Measurements from ENCODE around the gene TNPO2.
A peak's percentile ranks its signal among the peaks of the same experiment; 100 is the strongest.
"Not testable (repeated sequence)": the region's sequence is repeated elsewhere in the genome, so short reads cannot be mapped to it uniquely, and the experiment has no call there.

The TNPO2 gene

GRCh38 chr19:12736995-12737834, 13.5 kb upstream of the TNPO2 start, which contains the start of gene GET3:
TSS of gene GET3 (plus strand) at chr19:12737497. CDS start at chr19:12737506, 9 bp downstream.
- DNase-seq: peak; percentile 74

- no peak for DNase-seq
Observed at GRCh38 chr19:12733369-12734214, 9.9 kb upstream of the TNPO2 start.

- no peak for DNase-seq
Observed at GRCh38 chr19:12731337-12731736, 7.6 kb upstream of the TNPO2 start.

- DNase-seq: no peak
Observed at GRCh38 chr19:12730064-12730463, 6.3 kb upstream of the TNPO2 start.

- no peak for DNase-seq
Observed at GRCh38 chr19:12727745-12728433, 4.2 kb upstream of the TNPO2 start.

GRCh38 chr19:12726988-12727316, 3.2 kb upstream of the TNPO2 start:
- DNase-seq: no peak

GRCh38 chr19:12725612-12726011, 1.9 kb upstream of the TNPO2 start:
- not testable (repeated sequence) for DNase-seq

- no peak for DNase-seq
Observed at GRCh38 chr19:12723381-12723640, 421 bp downstream of the TNPO2 start.

GRCh38 chr19:12722566-12723380, 959 bp downstream of the TNPO2 start:
- DNase-seq: peak; percentile 90

- peak; percentile 52 for DNase-seq
Observed at GRCh38 chr19:12721656-12722565, 1.8 kb downstream of the TNPO2 start.

- no peak for DNase-seq
Observed at GRCh38 chr19:12720851-12721655, 2.7 kb downstream of the TNPO2 start.

- DNase-seq: no peak
Observed at GRCh38 chr19:12720296-12720695, 3.4 kb downstream of the TNPO2 start.

- DNase-seq: no peak
Observed at GRCh38 chr19:12715929-12716328, 7.8 kb downstream of the TNPO2 start.

GRCh38 chr19:12715102-12715501, 8.6 kb downstream of the TNPO2 start:
- DNase-seq: no peak

- not testable (repeated sequence) for DNase-seq
Observed at GRCh38 chr19:12713304-12713703, 10.4 kb downstream of the TNPO2 start.

- not testable (repeated sequence) for DNase-seq
Observed at GRCh38 chr19:12712077-12712476, 11.7 kb downstream of the TNPO2 start.

GRCh38 chr19:12711187-12711586, 12.5 kb downstream of the TNPO2 start:
- DNase-seq: no peak

GRCh38 chr19:12708641-12709040, 15.1 kb downstream of the TNPO2 start:
- no peak for DNase-seq

- no peak for DNase-seq
Observed at GRCh38 chr19:12706332-12706718, 17.4 kb downstream of the TNPO2 start.

- no peak for DNase-seq
Observed at GRCh38 chr19:12705654-12706331, 17.9 kb downstream of the TNPO2 start.

Measured in activated CD4-positive, alpha-beta T cell treated with anti-CD3 and anti-CD28 coated beads, Interleukin-2, amount 50 U/mL, for 1 hour (primary cell).